Hepatocyte (in vitro differentiated cells): Measurements from ENCODE around the gene CHST14. TPM values are rescaled to one million over a fixed set of nuclear protein-coding genes. Genes with fewer than 3 reads are reported as not detected.
A peak's percentile ranks its signal among the peaks of the same experiment; 100 is the strongest.

Experiments used
- DNase-seq: peaks from one replicate; pipeline ENCODE4 v3.0.0-alpha.2; 2016; ENCODE audit warnings: low spot score
- H2AFZ ChIP-seq: fragments of 200-600 bp; sonication (generic); 2 replicates; pipeline ENCODE4 v1.6.0; 2016; ENCODE audit warnings: antibody characterized with exemption, mild to moderate bottlenecking
- H3K27ac ChIP-seq: fragments of 200-600 bp; sonication (generic); 2 replicates; pipeline ENCODE4 v1.5.1; 2016; ENCODE audit warnings: mild to moderate bottlenecking
- H3K27me3 ChIP-seq: fragments of 200-600 bp; sonication (generic); 2 replicates; pipeline ENCODE4 v1.6.1; 2016
- H3K36me3 ChIP-seq: fragments of 200-600 bp; sonication (generic); replicated peaks from 2 replicates; pipeline ENCODE4 v1.5.1; 2016; ENCODE audit warnings: low read depth; ENCODE audit not compliant: insufficient read depth
- H3K4me1 ChIP-seq: fragments of 200-600 bp; sonication (generic); 2 replicates; pipeline ENCODE4 v1.5.1; 2016; ENCODE audit warnings: mild to moderate bottlenecking, moderate library complexity; ENCODE audit not compliant: insufficient read depth
- H3K4me2 ChIP-seq: fragments of 200-600 bp; sonication (generic); 2 replicates; pipeline ENCODE4 v1.6.0; 2016
- H3K4me3 ChIP-seq: fragments of 200-600 bp; sonication (generic); 2 replicates; pipeline ENCODE4 v1.5.1; 2016; ENCODE audit warnings: mild to moderate bottlenecking
- H3K79me2 ChIP-seq: fragments of 200-600 bp; sonication (generic); 2 replicates; pipeline ENCODE4 v1.6.0; 2017; ENCODE audit warnings: mild to moderate bottlenecking
- H3K9me2 ChIP-seq: fragments of 200-600 bp; sonication (generic); replicated peaks from 2 replicates; pipeline ENCODE4 v1.6.0; 2017; ENCODE audit warnings: mild to moderate bottlenecking; ENCODE audit not compliant: insufficient read depth
- H3K9me3 ChIP-seq: fragments of 200-600 bp; sonication (generic); 2 replicates; pipeline ENCODE4 v1.5.1; 2016; ENCODE audit warnings: low read depth, mild to moderate bottlenecking
- H4K20me1 ChIP-seq: fragments of 200-600 bp; sonication (generic); 2 replicates; pipeline ENCODE4 v1.6.0; 2016; ENCODE audit warnings: mild to moderate bottlenecking; ENCODE audit not compliant: insufficient read depth, poor library complexity, severe bottlenecking
- EZH2 ChIP-seq: fragments of 200-600 bp; sonication (generic); IDR thresholded peaks from 2 replicates; pipeline ENCODE4 v1.6.1; 2016; ENCODE audit warnings: antibody characterized with exemption, mild to moderate bottlenecking, borderline replicate concordance
- EZH2phosphoT487 ChIP-seq: fragments of 200-600 bp; sonication (generic); IDR thresholded peaks from one replicate; pipeline ENCODE4 v1.6.1; 2018; ENCODE audit warnings: antibody characterized with exemption, mild to moderate bottlenecking, low read depth, moderate library complexity; ENCODE audit not compliant: unreplicated experiment, severe bottlenecking
- WGBS: methylation state at CpG from one replicate; pipeline ENCODE4 v1.1.6; 2016; ENCODE audit warnings: low lambda C conversion rate; ENCODE audit errors: missing lambda C conversion rate; 5-methylcytosine and 5-hydroxymethylcytosine counted together
- polyA plus RNA-seq: library from polyadenylated mRNA; unstranded; fragments of >200 nt; fragmentation: Nextera tagmentation; extraction: Ambion mirVana; gene quantifications from 2 replicates; pipeline ENCODE4 v1.2.1, GENCODE V29; 2016
- total RNA-seq: library from RNA; depleted of rRNA; stranded (reverse); fragments of >200 nt; gene quantifications from 2 replicates; pipeline ENCODE4 v1.2.3, GENCODE V29; 2014
- TF ChIP-seq, protein P1 (sequence below): fragments of 200-600 bp; sonication (generic); IDR thresholded peaks from 2 replicates; pipeline ENCODE4 v1.5.1; 2016; ENCODE audit warnings: antibody characterized with exemption, mild to moderate bottlenecking; ENCODE audit not compliant: poor library complexity

The CHST14 gene
- total and polyA plus RNA-seq, 2 experiments from 2014 or later: 15.7 to 16.6 TPM

- Histone ChIP-seq H3K27me3 (peaks cover 47% of the 10 kb centered on the region), H3K9me3 (no peaks in the 10 kb centered on the region), H3K9me2 (no peaks in the 10 kb centered on the region), H3K27ac (no peak overlapping the region), H4K20me1 (no peaks in the 10 kb centered on the region), H3K4me2 (peak overlapping the region; percentile 99), H3K4me1 (peaks cover 42% of the 10 kb centered on the region), H3K79me2 (no peaks in the 10 kb centered on the region), H3K36me3 (no peaks in the 10 kb centered on the region), H3K4me3 (peak overlapping the region; percentile 45), H2AFZ (peak overlapping the region; percentile 52)
- no peak for TF ChIP-seq EZH2phosphoT487
- TF ChIP-seq, protein P1, sequence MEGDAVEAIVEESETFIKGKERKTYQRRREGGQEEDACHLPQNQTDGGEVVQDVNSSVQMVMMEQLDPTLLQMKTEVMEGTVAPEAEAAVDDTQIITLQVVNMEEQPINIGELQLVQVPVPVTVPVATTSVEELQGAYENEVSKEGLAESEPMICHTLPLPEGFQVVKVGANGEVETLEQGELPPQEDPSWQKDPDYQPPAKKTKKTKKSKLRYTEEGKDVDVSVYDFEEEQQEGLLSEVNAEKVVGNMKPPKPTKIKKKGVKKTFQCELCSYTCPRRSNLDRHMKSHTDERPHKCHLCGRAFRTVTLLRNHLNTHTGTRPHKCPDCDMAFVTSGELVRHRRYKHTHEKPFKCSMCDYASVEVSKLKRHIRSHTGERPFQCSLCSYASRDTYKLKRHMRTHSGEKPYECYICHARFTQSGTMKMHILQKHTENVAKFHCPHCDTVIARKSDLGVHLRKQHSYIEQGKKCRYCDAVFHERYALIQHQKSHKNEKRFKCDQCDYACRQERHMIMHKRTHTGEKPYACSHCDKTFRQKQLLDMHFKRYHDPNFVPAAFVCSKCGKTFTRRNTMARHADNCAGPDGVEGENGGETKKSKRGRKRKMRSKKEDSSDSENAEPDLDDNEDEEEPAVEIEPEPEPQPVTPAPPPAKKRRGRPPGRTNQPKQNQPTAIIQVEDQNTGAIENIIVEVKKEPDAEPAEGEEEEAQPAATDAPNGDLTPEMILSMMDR: no peak
- peak; percentile 8 for TF ChIP-seq EZH2
- 9% methylated on average over 15 of the region's 15 CpGs for WGBS
- DNase-seq: no peak
Observed at GRCh38 chr15:40435710-40436089, 35.1 kb upstream of the CHST14 start.

DNA sequence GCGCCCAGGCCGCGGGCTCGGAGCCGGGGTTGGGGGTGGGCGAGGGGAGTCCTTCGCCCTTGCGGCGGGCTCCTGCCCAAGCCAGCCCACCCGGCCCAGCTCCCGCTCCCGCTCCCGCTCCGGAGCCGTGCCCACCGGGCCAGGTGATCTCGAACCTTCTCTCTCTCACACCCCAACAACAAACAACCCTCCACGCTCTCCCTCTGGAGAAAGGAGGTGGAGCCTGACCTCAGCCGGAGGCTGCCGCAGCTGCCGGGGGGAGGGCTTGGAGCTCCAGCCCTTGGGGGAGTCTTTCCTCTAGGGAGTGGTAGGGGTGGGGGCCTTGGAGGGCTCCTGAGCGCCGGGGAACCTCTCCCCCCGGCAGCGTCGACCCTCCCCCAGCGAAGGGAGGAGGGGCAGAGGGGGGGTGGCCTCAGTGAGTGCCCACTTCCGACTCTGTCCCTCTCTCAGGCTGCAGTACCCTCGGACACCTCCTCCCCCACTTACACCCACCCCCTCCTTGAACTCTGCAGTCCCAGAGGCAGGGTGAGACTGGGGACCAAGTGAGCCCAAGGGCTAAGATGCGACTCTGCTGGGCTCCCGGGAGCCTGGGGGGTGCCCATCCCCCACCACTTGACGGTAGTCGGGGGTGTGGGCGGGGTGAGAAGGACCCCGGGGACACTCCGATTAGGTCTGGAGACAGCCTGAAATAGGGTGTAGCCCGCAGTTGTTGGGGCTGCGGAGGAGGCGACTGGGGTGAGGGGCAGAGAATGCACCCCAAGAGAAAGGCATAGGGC is 34.5 kb upstream of the CHST14 start:
- Histone ChIP-seq H3K9me2 (no peaks in the 10 kb centered on the region), H3K79me2 (no peaks in the 10 kb centered on the region), H3K4me3 (peak overlapping the region; percentile 45), H3K27ac (no peak overlapping the region), H3K4me2 (peak overlapping the region; percentile 99), H3K27me3 (peaks cover 47% of the 10 kb centered on the region), H3K9me3 (no peaks in the 10 kb centered on the region), H3K36me3 (no peaks in the 10 kb centered on the region), H2AFZ (peak overlapping the region; percentile 52), H3K4me1 (peaks cover 42% of the 10 kb centered on the region), H4K20me1 (no peaks in the 10 kb centered on the region)
- TF ChIP-seq EZH2: no peak
- TF ChIP-seq EZH2phosphoT487: no peak
- TF ChIP-seq, protein P1: no peak
- 4% methylated on average over 14 of the region's 39 CpGs for WGBS
- DNase-seq: peak; percentile 55

- peak overlapping the region; percentile 99 for H3K4me2 ChIP-seq
- peak overlapping the region; percentile 52 for H2AFZ ChIP-seq
- peaks cover 47% of the 10 kb centered on the region for H3K27me3 ChIP-seq
- no peaks in the 10 kb centered on the region for H3K9me2 ChIP-seq
- TF ChIP-seq EZH2 (no peak), EZH2phosphoT487 (no peak)
- TF ChIP-seq, protein P1: no peak
- H4K20me1 ChIP-seq: peaks cover 1% of the 10 kb centered on the region
- H3K27ac ChIP-seq: no peak overlapping the region
- WGBS: 7% methylated on average over 17 of the region's 17 CpGs
- no peaks in the 10 kb centered on the region for H3K9me3 ChIP-seq
- H3K79me2 ChIP-seq: peaks cover 6% of the 10 kb centered on the region
- no peak for DNase-seq
- H3K36me3 ChIP-seq: no peaks in the 10 kb centered on the region
- peak overlapping the region; percentile 45 for H3K4me3 ChIP-seq
- H3K4me1 ChIP-seq: peaks cover 42% of the 10 kb centered on the region
Observed at GRCh38 chr15:40436892-40437751, 33.7 kb upstream of the CHST14 start.
